ENCODE results near the gene FASN. TPM values are rescaled to one million over a fixed set of nuclear protein-coding genes. Genes with fewer than 3 reads are reported as not detected.

Gene FASN
- total RNA-seq, 6 experiments from 2014 or later: 76.5 to 290 (median 217) TPM

DNA sequence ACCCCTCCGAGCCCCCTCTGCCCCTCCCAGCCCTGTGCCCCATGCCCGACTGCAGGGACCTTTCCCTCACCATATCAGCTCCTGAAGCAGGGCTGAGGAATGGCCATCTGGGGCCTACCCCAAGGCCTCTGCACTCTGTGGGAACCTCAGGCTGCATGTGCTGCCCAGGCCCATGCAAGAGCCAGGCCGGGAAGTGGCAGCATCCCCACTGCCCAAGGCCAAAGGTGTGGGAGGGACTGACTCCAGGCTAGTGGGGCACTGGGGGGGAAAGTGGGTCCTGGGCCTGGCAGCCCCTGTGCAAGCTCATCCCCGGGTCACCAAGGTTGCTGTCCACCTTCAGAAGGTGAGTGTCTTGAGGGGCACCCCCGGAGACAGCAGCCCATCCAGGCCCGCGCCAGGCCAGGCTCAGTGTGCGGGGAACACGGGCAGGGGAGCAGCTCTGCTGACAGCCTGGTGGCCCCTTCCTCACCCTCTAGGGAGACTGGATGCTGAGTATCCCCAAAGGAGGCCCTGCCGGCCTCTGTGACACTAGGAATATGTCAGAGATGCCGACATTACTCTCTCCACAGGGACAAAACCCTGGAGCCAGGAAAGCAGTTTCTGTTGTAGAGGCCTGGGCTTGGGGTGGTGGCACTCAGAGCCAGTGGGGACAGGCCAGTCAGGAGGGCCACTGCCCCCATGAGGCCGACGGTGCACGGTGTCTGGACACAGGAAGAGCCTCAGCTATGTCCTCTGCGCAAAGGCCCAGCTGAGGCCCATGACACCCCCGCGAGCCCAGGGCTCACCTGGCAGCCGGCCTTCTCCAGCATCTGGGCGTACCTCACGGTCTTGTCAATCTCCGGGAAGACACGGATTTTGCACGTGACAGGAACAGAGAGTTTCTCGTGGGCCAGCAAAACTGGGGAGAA, 35.7 kb downstream of the FASN start:
- Histone ChIP-seq H3K9me3 (no peaks in the 10 kb centered on the region), H3K4me3 (no peak overlapping the region), H3K4me1 (peaks cover 0 to 17% (median 6%) of the 10 kb centered on the region in 4 donors), H3K27ac (no peak overlapping the region), H3K27me3 (no peaks in the 10 kb centered on the region), H3K36me3 (peaks cover 0 to 42% (median 4%) of the 10 kb centered on the region in 4 donors)
- 78% methylated on average over 4 of the region's 24 CpGs for WGBS (ENCODE audit: insufficient coverage, low coverage, low lambda C conversion rate, missing lambda C conversion rate)
- peak in 1 of 3 donors; percentile 44 for DNase-seq
- intact Hi-C loops (cut with DNase I): no loop called here
- TF ChIP-seq, protein P1, sequence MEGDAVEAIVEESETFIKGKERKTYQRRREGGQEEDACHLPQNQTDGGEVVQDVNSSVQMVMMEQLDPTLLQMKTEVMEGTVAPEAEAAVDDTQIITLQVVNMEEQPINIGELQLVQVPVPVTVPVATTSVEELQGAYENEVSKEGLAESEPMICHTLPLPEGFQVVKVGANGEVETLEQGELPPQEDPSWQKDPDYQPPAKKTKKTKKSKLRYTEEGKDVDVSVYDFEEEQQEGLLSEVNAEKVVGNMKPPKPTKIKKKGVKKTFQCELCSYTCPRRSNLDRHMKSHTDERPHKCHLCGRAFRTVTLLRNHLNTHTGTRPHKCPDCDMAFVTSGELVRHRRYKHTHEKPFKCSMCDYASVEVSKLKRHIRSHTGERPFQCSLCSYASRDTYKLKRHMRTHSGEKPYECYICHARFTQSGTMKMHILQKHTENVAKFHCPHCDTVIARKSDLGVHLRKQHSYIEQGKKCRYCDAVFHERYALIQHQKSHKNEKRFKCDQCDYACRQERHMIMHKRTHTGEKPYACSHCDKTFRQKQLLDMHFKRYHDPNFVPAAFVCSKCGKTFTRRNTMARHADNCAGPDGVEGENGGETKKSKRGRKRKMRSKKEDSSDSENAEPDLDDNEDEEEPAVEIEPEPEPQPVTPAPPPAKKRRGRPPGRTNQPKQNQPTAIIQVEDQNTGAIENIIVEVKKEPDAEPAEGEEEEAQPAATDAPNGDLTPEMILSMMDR (IDR thresholded peaks at IDR 0.05): peak in 1 of 4 donors; percentile 5
- TF ChIP-seq POLR2A (IDR thresholded peaks at IDR 0.05): no peak
- ATAC-seq: no peak

DNA sequence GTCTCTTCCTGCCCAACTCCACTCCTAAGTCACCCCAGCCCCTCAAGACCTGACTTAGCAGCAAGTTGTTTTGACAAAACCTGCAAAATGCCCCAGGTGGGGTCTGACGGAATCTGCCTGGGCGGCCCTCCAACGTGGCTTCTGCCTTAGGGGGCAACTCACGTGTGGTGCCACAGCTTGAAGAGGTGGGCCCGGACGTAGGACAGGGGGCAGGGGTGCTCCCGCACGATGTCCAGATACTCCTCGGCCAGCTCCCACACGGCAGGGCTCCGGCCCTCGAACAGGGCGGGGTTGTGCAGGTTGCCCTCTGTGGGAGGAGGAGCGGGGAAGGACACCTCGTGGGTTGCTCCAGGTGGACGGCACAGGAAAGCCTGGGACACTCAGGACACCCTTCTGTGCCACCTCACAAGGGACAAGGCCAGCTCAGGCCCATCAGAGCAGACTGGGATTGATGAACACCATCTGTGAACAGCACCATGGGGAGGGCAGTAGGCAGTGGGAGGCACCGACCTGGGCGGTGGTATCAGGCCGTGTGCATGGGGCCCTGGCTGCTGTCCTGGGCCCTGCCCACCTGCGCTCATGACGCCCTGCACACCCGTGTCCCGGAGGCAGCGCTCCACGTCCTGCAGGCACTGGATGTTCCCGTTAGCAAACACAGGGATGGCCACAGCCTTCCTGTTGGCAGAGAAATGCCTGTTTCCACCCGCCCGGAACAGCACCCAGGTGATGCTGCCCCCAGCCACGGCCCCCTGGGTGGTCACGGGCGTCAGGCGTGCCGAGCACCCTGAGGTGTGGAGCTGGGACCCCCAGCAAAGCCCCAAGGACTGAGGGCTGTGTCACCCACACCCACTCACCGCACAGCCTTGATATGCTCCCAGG, 36.8 kb downstream of the FASN start:
- no peaks in the 10 kb centered on the region for H3K27me3 ChIP-seq
- intact Hi-C loops (cut with DNase I): no loop called here
- TF ChIP-seq POLR2A (IDR thresholded peaks at IDR 0.05): no peak
- TF ChIP-seq, protein P1 (IDR thresholded peaks at IDR 0.05): no peak
- peaks cover 0 to 52% (median 4%) of the 10 kb centered on the region in 4 donors for H3K36me3 ChIP-seq
- no peaks in the 10 kb centered on the region for H3K9me3 ChIP-seq
- ATAC-seq (no peak), DNase-seq (peak in 1 of 3 donors; percentile 50)
- no peak overlapping the region for H3K4me3 ChIP-seq
- no peak overlapping the region for H3K27ac ChIP-seq
- 90% methylated on average over 2 of the region's 34 CpGs for WGBS (ENCODE audit: insufficient coverage, low coverage, low lambda C conversion rate, missing lambda C conversion rate)
- peaks cover 0 to 17% (median 6%) of the 10 kb centered on the region in 4 donors for H3K4me1 ChIP-seq

DNA sequence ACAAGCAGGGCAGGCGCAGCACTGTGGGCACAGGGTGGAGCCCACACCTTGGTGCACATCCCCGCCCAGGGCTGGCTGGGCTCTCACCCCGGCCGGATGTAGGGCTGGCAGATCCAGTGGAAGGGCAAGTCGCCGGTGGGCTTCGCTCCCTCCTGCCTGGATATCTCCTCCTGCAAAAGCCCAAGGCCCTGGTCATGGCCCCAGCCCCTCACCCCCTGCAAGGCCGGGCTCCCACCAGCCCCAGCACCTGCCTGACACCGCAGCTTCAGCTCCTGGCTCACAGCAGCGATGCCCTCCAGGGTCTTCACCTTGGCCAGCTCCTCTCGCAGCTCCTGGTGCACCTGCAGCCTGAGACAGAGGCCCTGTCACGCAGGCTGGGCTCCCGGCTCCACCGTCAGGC, 37.4 kb downstream of the FASN start:
- DNase-seq: peak in 1 of 3 donors; percentile 47
- TF ChIP-seq, protein P1 (IDR thresholded peaks at IDR 0.05): no peak
- TF ChIP-seq POLR2A (IDR thresholded peaks at IDR 0.05): no peak
- H3K36me3 ChIP-seq: peaks cover 0 to 57% (median 4%) of the 10 kb centered on the region in 4 donors
- H3K27ac ChIP-seq: no peak overlapping the region
- WGBS (ENCODE audit: insufficient coverage, low coverage, low lambda C conversion rate, missing lambda C conversion rate): no CpG with 5 or more reads among the region's 14 CpGs
- intact Hi-C loops (cut with DNase I): no loop called here
- H3K4me1 ChIP-seq: peaks cover 0 to 17% (median 6%) of the 10 kb centered on the region in 4 donors
- no peaks in the 10 kb centered on the region for H3K9me3 ChIP-seq
- H3K4me3 ChIP-seq: no peak overlapping the region
- no peaks in the 10 kb centered on the region for H3K27me3 ChIP-seq
- ATAC-seq: no peak

DNA sequence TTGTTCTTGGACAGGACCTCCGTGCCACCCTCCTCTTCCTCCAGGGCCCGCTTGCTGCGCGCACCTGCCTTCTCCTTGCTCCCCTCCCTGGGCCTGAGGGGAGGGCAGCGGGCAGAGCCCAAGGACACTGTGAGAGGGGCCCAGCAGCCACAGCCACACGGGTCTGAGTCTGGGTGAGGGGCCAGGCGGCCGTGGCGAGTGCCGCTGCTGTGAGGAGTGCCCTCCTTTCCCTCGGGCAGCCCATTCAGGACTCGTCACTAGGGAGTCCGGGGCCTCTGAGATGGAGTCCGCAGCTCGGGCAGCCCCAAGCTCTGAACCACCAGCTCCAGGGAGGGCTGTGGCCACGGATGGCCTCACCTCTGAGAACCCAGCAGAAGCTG, 38.0 kb downstream of the FASN start:
- WGBS (ENCODE audit: insufficient coverage, low coverage, low lambda C conversion rate, missing lambda C conversion rate): 77% methylated on average over 4 of the region's 16 CpGs
- DNase-seq (peak in 1 of 3 donors; percentile 37), ATAC-seq (no peak)
- intact Hi-C loops (cut with DNase I): no loop called here
- peaks cover 0 to 17% (median 6%) of the 10 kb centered on the region in 4 donors for H3K4me1 ChIP-seq
- peaks cover 0 to 59% (median 4%) of the 10 kb centered on the region in 4 donors for H3K36me3 ChIP-seq
- H3K27ac ChIP-seq: no peak overlapping the region
- no peak for TF ChIP-seq POLR2A (IDR thresholded peaks at IDR 0.05)
- TF ChIP-seq, protein P1 (IDR thresholded peaks at IDR 0.05): no peak
- H3K27me3 ChIP-seq: no peaks in the 10 kb centered on the region
- H3K9me3 ChIP-seq: no peaks in the 10 kb centered on the region
- H3K4me3 ChIP-seq: no peak overlapping the region

All from right lobe of liver (tissue), 6 donors.